GM19395 (cell line): Measurements from ENCODE around the gene WSCD1.

Source experiments
- ATAC-seq: cut with Tn5 transposase; IDR thresholded peaks from one replicate; pipeline ENCODE4 v1.9.1; 2021; ENCODE audit warnings: mild to moderate bottlenecking, moderate library complexity; ENCODE audit not compliant: unreplicated experiment

The WSCD1 gene

GRCh38 chr17:6104956-6105648 is 34.9 kb downstream of the WSCD1 start:
- ATAC-seq, result no peak

- ATAC-seq, result no peak
Observed at GRCh38 chr17:6105649-6106007, 35.4 kb downstream of the WSCD1 start.

GRCh38 chr17:6106212-6106611 is 36.0 kb downstream of the WSCD1 start:
- no peak for ATAC-seq

- no peak for ATAC-seq
Observed at GRCh38 chr17:6107791-6108190, 37.6 kb downstream of the WSCD1 start.

GRCh38 chr17:6108382-6108781 is 38.2 kb downstream of the WSCD1 start:
- ATAC-seq, result no peak

- no peak for ATAC-seq
Observed at GRCh38 chr17:6108987-6109386, 38.8 kb downstream of the WSCD1 start.

- ATAC-seq, result no peak
Observed at GRCh38 chr17:6109536-6109935, 39.4 kb downstream of the WSCD1 start.

GRCh38 chr17:6110088-6110487 is 39.9 kb downstream of the WSCD1 start:
- ATAC-seq, result no peak

- ATAC-seq, result no peak
Observed at GRCh38 chr17:6110592-6110991, 40.4 kb downstream of the WSCD1 start.

GRCh38 chr17:6120351-6120750 is 50.2 kb downstream of the WSCD1 start:
- no peak for ATAC-seq

- ATAC-seq, result no peak
Observed at GRCh38 chr17:6124856-6125255, 54.7 kb downstream of the WSCD1 start.

- no peak for ATAC-seq
Observed at GRCh38 chr17:6126768-6127167, 56.6 kb downstream of the WSCD1 start.

GRCh38 chr17:6134721-6135120 is 64.5 kb downstream of the WSCD1 start:
- ATAC-seq, result no peak

GRCh38 chr17:6135236-6135635 is 65.1 kb downstream of the WSCD1 start:
- no peak for ATAC-seq

- ATAC-seq, result no peak
Observed at GRCh38 chr17:6135996-6136395, 65.8 kb downstream of the WSCD1 start.

- no peak for ATAC-seq
Observed at GRCh38 chr17:6137716-6138502, 67.7 kb downstream of the WSCD1 start.

- no peak for ATAC-seq
Observed at GRCh38 chr17:6138761-6139446, 68.7 kb downstream of the WSCD1 start.

GRCh38 chr17:6139447-6139832 is 69.3 kb downstream of the WSCD1 start:
- ATAC-seq, result no peak

- no peak for ATAC-seq
Observed at GRCh38 chr17:6140188-6140587, 70.0 kb downstream of the WSCD1 start.

GRCh38 chr17:6140728-6141330 is 70.7 kb downstream of the WSCD1 start:
- ATAC-seq, result no peak

GRCh38 chr17:6142701-6143100 is 72.5 kb downstream of the WSCD1 start:
- ATAC-seq, result no peak

- no peak for ATAC-seq
Observed at GRCh38 chr17:6145946-6146345, 75.8 kb downstream of the WSCD1 start.
